Subcutaneous adipose tissue (tissue), 4 donors: ENCODE results near the gene TNC. TPM values are rescaled to one million over a fixed set of nuclear protein-coding genes. Genes with fewer than 3 reads are reported as not detected.

Experiments
- CTCF ChIP-seq: fragments of 450-650 bp; IDR thresholded peaks from one replicate; pipeline ENCODE4 v1.5.1; 2016; ENCODE audit warnings: low read depth, mild to moderate bottlenecking, control low read depth, antibody characterized with exemption, moderate library complexity
- total RNA-seq, 4 donors: library from RNA; depleted of rRNA; stranded (reverse); fragments of >200 nt; gene quantifications; one replicate each; pipeline ENCODE4 v1.1.0, GENCODE V29; 2016

The TNC gene
- 10 to 100 TPM in 2 of 4 donors, 1 to 10 TPM in 2; 2.4 to 17.3 (median 8.3) TPM for total RNA-seq

GRCh38 chr9:115117999-115118878 lies at the start of gene TNC:
TNC (minus strand) TSS chr9:115118157; CDS start chr9:115091018, 27,139 bp downstream.
- TF ChIP-seq CTCF, result no peak

- no peak for TF ChIP-seq CTCF
These were observed 49.2 kb upstream of the TNC start for GRCh38 chr9:115167175-115167574.

GRCh38 chr9:115165233-115165632 lies 47.3 kb upstream of the TNC start:
- no peak for TF ChIP-seq CTCF

GRCh38 chr9:115164511-115164974 lies 46.6 kb upstream of the TNC start:
- TF ChIP-seq CTCF, result no peak

GRCh38 chr9:115162946-115163345 lies 45.0 kb upstream of the TNC start:
- TF ChIP-seq CTCF, result no peak

GRCh38 chr9:115161446-115161845 lies 43.5 kb upstream of the TNC start:
- no peak for TF ChIP-seq CTCF

GRCh38 chr9:115158661-115159481 lies 40.9 kb upstream of the TNC start:
- TF ChIP-seq CTCF, result no peak
